K562 (cell line): ENCODE data around the gene SYMPK. TPM values are rescaled to one million over a fixed set of nuclear protein-coding genes. Genes with fewer than 3 reads are reported as not detected.

Experiments
- BDP1 ChIP-seq: IDR thresholded peaks from 3 replicates; pipeline ENCODE4 v1.6.1; 2011; ENCODE audit not compliant: insufficient read length, insufficient read depth
- CBFB ChIP-seq: sonication (generic); formaldehyde crosslinking; IDR thresholded peaks from 2 replicates; pipeline ENCODE4 v1.4.0; 2020; ENCODE audit warnings: mild to moderate bottlenecking, missing genetic modification reagents
- CEBPB ChIP-seq: fragments of 450-650 bp; IDR thresholded peaks from 2 replicates; pipeline ENCODE4 v1.6.1; 2016; ENCODE audit warnings: missing genetic modification characterization, missing compliant biosample characterization
- EHMT2 ChIP-seq: fragments of 450-650 bp; IDR thresholded peaks from 2 replicates; pipeline ENCODE4 v1.6.1; 2018; ENCODE audit warnings: antibody characterized with exemption
- FUS ChIP-seq: fragments of 200-400 bp; formaldehyde crosslinking; optimal IDR thresholded peaks from 2 replicates; pipeline ENCODE3; 2017; ENCODE audit warnings: low read depth, low read length
- KDM4B ChIP-seq, 2 experiments: fragments of 450-650 bp in 1 of 2; sonication (generic) in 1 of 2; IDR thresholded peaks; 2 replicates each; pipeline ENCODE4 v1.6.1; 2016 to 2017; ENCODE audit warnings: borderline replicate concordance in 2 of 2, antibody characterized with exemption in 1 of 2, low read depth in 1 of 2, mild to moderate bottlenecking in 1 of 2
- LCOR ChIP-seq: sonication (generic); formaldehyde crosslinking; IDR thresholded peaks from 2 replicates; pipeline ENCODE4 v1.8.0; 2022; ENCODE audit warnings: mild to moderate bottlenecking, missing genetic modification reagents
- MEF2A ChIP-seq: IDR thresholded peaks from 2 replicates; pipeline ENCODE4 v1.6.1; 2011; ENCODE audit warnings: low read depth, mild to moderate bottlenecking, low read length, moderate library complexity; ENCODE audit not compliant: control insufficient read depth
- NR2F6 ChIP-seq: fragments of 450-650 bp; formaldehyde crosslinking; IDR thresholded peaks from 2 replicates; pipeline ENCODE4 v1.4.0; 2020; ENCODE audit warnings: mild to moderate bottlenecking
- NUFIP1 ChIP-seq: fragments of 450-650 bp; IDR thresholded peaks from 2 replicates; pipeline ENCODE4 v1.6.1; 2018; ENCODE audit not compliant: partially characterized antibody
- RB1 ChIP-seq: fragments of 450-650 bp; IDR thresholded peaks from 2 replicates; pipeline ENCODE4 v1.6.1; 2017; ENCODE audit warnings: low read depth, mild to moderate bottlenecking
- SMARCA5 ChIP-seq: fragments of 450-650 bp; IDR thresholded peaks from 2 replicates; pipeline ENCODE4 v1.6.1; 2016
- SREBF1 ChIP-seq: fragments of 150-350 bp; IDR thresholded peaks from 2 replicates; pipeline ENCODE4 v1.6.1; 2014; ENCODE audit warnings: antibody characterized with exemption, low read depth, low read length, borderline replicate concordance
- SUPT5H ChIP-seq: fragments of 450-650 bp; IDR thresholded peaks from 2 replicates; pipeline ENCODE4 v1.6.1; 2016
- ZNF584 ChIP-seq: fragments of 200-800 bp; sonication (Bioruptor generic); IDR thresholded peaks from 2 replicates; pipeline ENCODE4 v1.6.1; 2016; ENCODE audit warnings: low read depth, mild to moderate bottlenecking, missing genetic modification characterization, missing compliant biosample characterization
- ZNF76 ChIP-seq: fragments of 250-450 bp; sonication (Bioruptor Pico); IDR thresholded peaks from 2 replicates; pipeline ENCODE4 v1.4.0; 2020; ENCODE audit warnings: mild to moderate bottlenecking, moderate library complexity, borderline replicate concordance
- polyA plus RNA-seq, 8 experiments: library from polyadenylated mRNA; depleted of rRNA in 4 of 8; stranded (reverse) in 5 of 8; unstranded in 3 of 8; fragments of >200 nt; fragmentation: Nextera tagmentation in 2 of 8; fragmentation: Illumina TruSeq in 1 of 8; extraction: Ambion mirVana in 2 of 8; extraction: Trizol in 1 of 8; gene quantifications; 2 replicates each; pipeline versions ENCODE4 v1.2.1 to v1.2.3, GENCODE V29; 2011 to 2014; ENCODE audit warnings: inconsistent platforms in 1 of 8, missing spikeins in 1 of 8
- total RNA-seq, 7 experiments: library from RNA; depleted of rRNA in 6 of 7; stranded (reverse); fragments of >200 nt in 6 of 7; fragmentation: Illumina TruSeq in 2 of 7; extraction: Trizol in 2 of 7; gene quantifications; 2 replicates each; pipeline versions ENCODE4 v1.2.1 to v1.2.3, GENCODE V29; 2011 to 2021; ENCODE audit warnings: low replicate concordance in 1 of 7
- TF ChIP-seq, protein P1 (sequence below): sonication (generic); formaldehyde crosslinking; IDR thresholded peaks from 2 replicates; pipeline ENCODE4 v1.4.0; 2020; ENCODE audit warnings: mild to moderate bottlenecking, missing genetic modification reagents
- TF ChIP-seq, protein P2 (sequence below): fragments of 250-450 bp; sonication (Bioruptor Pico); IDR thresholded peaks from 2 replicates; pipeline ENCODE4 v1.5.0; 2021; ENCODE audit warnings: mild to moderate bottlenecking, moderate library complexity
- TF ChIP-seq, protein P3 (sequence below): fragments of 450-650 bp; formaldehyde crosslinking; IDR thresholded peaks from 2 replicates; pipeline ENCODE4 v1.4.0; 2022; ENCODE audit warnings: missing genetic modification characterization
- TF ChIP-seq, protein P4 (sequence below): sonication (generic); formaldehyde crosslinking; IDR thresholded peaks from 2 replicates; pipeline ENCODE4 v1.8.1; 2023; ENCODE audit warnings: mild to moderate bottlenecking, missing genetic modification reagents

SYMPK gene
- total and polyA plus RNA-seq, 9 of the 15 experiments (the other 6 are each of a cell fraction or from before 2014, with no cell fraction given): 0.73 to 95.5 (median 58.4) TPM

DNA sequence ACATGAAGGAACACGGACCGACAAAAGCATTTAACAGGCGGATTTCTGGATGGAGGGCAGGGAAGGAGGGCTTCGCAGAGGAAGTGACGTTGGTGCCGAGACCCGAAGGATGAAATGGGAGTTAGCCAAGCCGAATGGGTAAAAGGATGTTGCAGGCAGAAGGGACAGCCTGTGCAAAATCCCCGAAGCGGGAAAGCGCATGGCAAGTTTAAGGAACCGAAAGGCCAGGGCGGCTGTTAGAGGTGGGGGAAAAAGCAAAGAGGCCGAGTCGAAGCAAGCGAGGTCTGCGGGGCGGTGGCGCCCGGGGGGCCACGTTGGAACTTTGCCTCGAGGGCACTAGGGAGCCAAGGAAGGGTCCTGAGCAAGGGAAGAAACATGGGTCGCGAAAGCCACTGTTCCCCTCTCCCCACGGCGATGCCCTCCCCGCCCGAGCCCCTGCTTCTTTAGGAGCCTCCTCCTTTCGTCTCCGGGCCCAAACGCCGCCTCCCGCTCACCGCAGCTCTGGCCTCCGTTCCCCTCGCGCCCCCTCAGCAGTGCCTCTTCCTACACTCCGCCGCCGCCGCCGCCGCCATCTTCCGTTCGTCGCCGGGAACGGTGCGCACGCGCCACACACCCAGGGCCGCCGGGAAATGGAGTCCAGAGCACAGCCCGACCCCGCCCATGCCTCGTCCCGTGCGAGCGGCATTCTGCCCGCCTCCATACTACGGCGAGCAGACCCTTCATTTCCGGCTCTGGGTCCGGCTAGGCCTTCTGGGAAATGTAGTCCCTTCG, at the start of gene SYMPK (continued):
- TF ChIP-seq LCOR (CRISPR knock-in tag) (0 out of 2 replicates have a peak, but pooled peaks have one; percentile 35), KDM4B (IDR thresholded peaks at IDR 0.05; ENCODE audit: borderline replicate concordance in 2 of 2, low read depth in 1 of 2) (peak in 1 of 2 experiments; percentile 60; a peak in 1 of 4 replicates), ZNF76 (no peak), NR2F6 (no peak), ZNF584 (CRISPR knock-in tag) (no peak), SUPT5H (peak; percentile 89), SMARCA5 (peak; percentile 80), CBFB (no peak), RB1 (peak; percentile 81), MEF2A (no peak), NUFIP1 (no peak), EHMT2 (no peak), CEBPB (no peak), SREBF1 (peak; percentile 69; the same call in 1 of the 2 replicates), BDP1 (no peak), FUS (no peak)
- TF ChIP-seq, protein P1, sequence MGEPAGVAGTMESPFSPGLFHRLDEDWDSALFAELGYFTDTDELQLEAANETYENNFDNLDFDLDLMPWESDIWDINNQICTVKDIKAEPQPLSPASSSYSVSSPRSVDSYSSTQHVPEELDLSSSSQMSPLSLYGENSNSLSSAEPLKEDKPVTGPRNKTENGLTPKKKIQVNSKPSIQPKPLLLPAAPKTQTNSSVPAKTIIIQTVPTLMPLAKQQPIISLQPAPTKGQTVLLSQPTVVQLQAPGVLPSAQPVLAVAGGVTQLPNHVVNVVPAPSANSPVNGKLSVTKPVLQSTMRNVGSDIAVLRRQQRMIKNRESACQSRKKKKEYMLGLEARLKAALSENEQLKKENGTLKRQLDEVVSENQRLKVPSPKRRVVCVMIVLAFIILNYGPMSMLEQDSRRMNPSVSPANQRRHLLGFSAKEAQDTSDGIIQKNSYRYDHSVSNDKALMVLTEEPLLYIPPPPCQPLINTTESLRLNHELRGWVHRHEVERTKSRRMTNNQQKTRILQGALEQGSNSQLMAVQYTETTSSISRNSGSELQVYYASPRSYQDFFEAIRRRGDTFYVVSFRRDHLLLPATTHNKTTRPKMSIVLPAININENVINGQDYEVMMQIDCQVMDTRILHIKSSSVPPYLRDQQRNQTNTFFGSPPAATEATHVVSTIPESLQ (CRISPR knock-in tag): no peak
- TF ChIP-seq, protein P2, sequence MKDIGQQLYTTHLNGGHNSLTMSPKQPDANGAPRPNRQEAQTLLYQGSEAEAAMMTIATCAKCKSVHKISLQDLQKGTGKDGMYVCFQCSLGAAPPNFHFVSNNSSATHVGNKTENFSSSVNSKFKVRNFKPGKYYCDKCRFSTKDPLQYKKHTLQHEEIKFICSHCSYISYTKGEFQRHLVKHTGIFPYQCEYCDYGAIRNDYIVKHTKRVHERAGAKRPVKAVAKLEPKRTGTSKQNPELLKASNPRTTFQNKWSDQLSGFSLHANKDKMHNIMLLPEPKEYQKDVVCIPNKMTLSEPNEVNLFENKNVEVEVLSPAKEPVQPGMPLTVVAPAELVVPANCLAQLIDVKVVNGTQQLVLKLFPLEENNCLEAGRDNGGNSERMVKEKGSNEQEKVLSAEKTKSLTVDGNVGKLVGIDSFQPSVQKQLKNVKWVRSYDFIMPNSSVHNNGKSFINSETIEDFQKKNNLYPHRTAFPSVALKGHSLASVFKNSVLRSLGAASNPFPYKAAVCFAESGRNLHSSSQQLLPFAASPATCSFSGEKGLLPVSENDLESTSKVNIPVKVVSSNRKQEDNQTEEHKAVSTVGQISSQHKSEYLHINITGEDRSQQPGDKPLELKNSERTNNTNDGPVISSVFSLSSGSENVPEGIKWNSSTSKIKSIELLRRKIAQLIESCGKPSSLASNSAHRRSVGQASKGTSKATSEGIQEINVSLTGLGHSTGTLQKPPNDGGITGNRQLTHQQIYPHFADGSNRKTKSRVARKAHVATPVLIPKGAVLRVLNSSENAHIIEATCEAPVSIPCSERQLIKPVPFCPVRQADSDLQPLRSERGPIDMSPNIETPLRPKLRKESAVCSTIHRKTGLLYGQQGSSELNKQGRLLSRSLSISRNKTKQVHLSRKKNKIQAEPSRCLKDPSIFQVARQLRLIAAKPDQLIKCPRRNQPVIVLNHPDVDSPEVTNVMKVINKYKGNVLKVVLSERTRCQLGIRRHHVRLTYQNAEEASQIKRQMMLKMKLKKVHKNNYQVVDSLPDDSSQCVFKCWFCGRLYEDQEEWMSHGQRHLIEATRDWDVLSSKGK (CRISPR knock-in tag): no peak
- TF ChIP-seq, protein P3, sequence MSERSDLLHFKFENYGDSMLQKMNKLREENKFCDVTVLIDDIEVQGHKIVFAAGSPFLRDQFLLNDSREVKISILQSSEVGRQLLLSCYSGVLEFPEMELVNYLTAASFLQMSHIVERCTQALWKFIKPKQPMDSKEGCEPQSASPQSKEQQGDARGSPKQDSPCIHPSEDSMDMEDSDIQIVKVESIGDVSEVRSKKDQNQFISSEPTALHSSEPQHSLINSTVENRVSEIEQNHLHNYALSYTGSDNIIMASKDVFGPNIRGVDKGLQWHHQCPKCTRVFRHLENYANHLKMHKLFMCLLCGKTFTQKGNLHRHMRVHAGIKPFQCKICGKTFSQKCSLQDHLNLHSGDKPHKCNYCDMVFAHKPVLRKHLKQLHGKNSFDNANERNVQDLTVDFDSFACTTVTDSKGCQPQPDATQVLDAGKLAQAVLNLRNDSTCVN (CRISPR knock-in tag): no peak
- TF ChIP-seq, protein P4, sequence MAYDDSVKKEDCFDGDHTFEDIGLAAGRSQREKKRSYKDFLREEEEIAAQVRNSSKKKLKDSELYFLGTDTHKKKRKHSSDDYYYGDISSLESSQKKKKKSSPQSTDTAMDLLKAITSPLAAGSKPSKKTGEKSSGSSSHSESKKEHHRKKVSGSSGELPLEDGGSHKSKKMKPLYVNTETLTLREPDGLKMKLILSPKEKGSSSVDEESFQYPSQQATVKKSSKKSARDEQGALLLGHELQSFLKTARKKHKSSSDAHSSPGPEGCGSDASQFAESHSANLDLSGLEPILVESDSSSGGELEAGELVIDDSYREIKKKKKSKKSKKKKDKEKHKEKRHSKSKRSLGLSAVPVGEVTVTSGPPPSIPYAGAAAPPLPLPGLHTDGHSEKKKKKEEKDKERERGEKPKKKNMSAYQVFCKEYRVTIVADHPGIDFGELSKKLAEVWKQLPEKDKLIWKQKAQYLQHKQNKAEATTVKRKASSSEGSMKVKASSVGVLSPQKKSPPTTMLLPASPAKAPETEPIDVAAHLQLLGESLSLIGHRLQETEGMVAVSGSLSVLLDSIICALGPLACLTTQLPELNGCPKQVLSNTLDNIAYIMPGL (CRISPR knock-in tag): peak; percentile 29; the same call in 1 of the 2 replicates
